ENCODE results near the gene MBOAT7.

DNA sequence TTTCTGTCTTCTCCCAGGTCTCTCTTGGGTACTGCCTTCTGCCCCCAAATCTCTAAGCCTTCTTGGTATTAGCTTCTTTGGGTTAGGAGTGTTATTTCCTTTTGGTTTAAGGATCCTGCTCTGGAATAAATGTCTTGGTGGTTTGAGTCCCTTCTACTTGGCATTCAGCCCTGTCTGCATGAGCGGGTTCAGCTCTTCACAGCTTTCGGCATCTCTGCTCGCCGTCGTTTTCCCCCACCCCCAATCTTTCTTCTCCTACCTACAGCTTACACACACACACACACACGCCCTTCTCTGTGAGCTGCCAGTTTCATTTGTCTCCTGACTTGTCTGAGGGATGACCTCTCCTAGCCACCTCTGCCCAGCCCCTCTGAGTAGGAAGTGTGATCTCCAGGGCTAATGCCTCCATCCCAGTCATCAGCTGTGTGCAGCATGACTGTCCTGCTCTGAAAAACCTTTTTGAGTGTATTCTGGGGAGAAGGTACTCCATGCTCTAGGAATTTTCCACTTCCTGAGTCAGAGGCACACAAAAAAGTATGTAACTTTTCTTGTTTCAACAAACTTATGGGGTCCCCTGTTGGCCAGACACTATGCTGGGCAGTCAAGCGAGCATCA, 47.1 kb downstream of the MBOAT7 start:
- TF ChIP-seq, protein P1, sequence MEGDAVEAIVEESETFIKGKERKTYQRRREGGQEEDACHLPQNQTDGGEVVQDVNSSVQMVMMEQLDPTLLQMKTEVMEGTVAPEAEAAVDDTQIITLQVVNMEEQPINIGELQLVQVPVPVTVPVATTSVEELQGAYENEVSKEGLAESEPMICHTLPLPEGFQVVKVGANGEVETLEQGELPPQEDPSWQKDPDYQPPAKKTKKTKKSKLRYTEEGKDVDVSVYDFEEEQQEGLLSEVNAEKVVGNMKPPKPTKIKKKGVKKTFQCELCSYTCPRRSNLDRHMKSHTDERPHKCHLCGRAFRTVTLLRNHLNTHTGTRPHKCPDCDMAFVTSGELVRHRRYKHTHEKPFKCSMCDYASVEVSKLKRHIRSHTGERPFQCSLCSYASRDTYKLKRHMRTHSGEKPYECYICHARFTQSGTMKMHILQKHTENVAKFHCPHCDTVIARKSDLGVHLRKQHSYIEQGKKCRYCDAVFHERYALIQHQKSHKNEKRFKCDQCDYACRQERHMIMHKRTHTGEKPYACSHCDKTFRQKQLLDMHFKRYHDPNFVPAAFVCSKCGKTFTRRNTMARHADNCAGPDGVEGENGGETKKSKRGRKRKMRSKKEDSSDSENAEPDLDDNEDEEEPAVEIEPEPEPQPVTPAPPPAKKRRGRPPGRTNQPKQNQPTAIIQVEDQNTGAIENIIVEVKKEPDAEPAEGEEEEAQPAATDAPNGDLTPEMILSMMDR (conservative IDR thresholded peaks at IDR 0.05 in 1 of 2, IDR thresholded peaks at IDR 0.05 in 1 of 2; ENCODE audit: extremely low read depth in 1 of 2, insufficient read depth in 1 of 2, low read depth in 1 of 2, low read length in 2 of 2) = no peak
- no peak for TF ChIP-seq EZH2 (IDR thresholded peaks at IDR 0.05; ENCODE audit: borderline replicate concordance, low read length)

Measured in mammary epithelial cell (primary cell).